Activated CD4-positive, CD25-positive, alpha-beta regulatory T cell treated with anti-CD3 and anti-CD28 coated beads, Interleukin-2, amount 50 U/mL, for 24 hours (primary cell): ENCODE data around the gene PAX5.
"Not testable (repeated sequence)": the region's sequence is repeated elsewhere in the genome, so short reads cannot be mapped to it uniquely, and the experiment has no call there.

Experiments
- ATAC-seq, 2 donors: fragments of 150-1000 bp; cut with Tn5 transposase; one replicate each; pipeline ENCODE4 v1.10.0; 2021; ENCODE audit warnings: mild to moderate bottlenecking in 1 of 2, moderate library complexity in 1 of 2

PAX5 gene

GRCh38 chr9:36874921-36875320, 159.1 kb downstream of the PAX5 start:
- ATAC-seq, result no peak

DNA sequence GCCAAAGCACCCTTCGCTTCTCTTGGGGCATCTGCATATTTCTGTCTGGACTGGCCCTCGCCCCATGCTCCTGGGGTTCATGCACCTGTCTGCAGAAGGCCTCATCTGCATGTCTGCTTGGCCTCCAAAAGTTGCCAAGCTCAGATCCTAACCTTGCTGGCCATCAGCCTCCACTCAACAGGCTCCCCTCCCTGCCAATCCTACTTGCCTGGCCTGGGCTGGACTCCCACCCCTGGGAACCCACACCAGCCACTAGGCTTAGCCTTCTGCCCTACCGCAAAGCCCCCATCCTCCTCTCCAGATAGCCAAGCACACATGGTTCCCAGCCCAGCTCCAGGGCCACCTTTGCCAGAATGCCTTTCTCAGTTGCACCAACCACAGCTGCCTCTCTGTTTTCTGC, 159.8 kb downstream of the PAX5 start:
- ATAC-seq, result no peak

- ATAC-seq, result peak; percentile 65 to 88
Measured at GRCh38 chr9:36873247-36873875, 160.7 kb downstream of the PAX5 start.

DNA sequence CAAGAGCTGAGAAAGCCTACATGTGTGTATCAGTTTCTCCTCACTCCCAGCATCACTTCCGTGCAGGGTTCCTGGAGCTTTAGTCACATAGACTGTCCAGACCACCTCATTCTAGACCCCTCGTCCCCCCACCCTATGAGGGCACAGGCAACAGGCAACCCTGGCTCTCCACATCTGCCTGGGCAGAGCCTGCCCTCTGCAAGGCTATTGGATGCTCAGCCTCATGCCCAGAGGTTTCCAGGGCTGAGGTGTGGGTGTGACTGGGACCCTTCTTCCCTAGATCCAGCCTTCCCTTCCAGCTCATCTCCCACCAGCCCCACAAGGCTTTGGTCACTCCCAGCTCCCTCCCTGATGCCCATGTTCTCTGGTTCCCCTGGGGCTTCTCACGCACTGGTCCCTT, 161.4 kb downstream of the PAX5 start:
- ATAC-seq, result no peak

- no peak for ATAC-seq
Measured at GRCh38 chr9:36871606-36872005, 162.5 kb downstream of the PAX5 start.

DNA sequence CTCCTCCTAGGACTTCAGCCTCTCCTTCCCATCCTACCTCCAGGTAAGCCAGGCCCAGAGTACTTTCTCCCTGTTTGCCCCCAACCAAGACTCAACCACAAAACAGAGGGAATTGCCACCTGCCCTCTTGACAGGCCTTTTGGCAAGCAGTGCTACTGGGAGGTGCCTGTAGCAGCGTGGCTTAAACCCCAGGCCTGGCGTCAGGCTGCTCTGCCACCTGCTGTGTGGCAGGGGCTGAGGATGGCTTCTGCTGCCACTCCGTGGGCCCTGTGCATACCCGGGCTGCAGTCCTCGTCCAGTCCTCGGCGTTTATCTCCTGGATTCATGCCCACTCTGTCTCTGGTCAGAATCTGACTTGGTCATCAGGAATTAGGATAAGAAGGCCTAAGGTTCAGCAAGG, 163.1 kb downstream of the PAX5 start:
- no peak for ATAC-seq

DNA sequence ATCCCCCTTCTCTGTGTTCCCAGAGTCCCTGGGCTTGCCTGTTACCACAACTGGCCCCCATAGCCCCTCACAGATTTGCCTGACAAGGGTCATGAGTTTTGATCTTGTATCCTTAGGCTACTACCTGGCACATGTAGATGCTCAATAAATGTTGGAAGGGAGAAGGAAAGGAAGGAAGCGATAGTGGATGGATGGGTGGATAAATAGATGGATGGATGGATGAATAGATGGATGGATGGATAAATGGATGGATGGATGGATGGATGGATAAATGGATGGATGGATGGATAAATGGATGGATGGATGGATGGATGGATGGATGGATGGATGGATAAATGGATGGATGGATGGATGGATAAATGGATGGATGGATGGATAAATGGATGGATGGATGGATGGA, 164.5 kb downstream of the PAX5 start:
- ATAC-seq, result not testable (repeated sequence)

DNA sequence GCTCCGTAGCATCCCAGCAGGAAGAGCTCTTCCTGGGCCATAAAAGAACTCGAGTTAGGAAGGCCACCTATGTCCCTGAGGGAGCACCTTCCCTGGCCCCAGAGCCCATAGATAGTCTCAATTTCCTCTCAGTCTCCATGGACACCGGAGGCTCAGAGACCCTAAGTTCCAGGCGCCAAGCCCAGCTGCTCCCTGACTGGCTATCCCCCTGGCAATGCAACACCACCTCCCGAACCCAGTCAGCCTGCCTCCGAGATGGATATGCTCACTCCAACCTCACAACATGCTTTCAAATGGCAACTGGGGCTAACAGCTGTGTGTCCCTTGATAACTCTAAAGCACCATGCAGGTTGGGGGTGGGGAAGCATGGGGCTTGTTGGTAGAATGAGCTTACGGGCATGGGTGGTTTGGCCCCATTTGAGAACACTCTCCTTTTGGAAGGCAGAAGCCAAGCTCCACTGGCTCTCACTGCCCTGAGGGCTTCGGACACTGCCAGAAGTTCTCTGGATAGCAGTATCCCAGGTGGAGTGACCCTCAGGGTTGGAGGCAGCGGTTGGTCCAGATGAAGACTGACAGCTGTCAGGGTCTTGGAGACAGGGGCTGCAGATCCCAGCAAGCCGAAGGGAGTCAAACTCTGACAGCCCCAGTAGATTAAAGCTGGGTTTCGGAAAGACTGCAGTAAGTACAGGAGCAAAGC, 165.3 kb downstream of the PAX5 start:
- no peak for ATAC-seq

- ATAC-seq, result no peak
Measured at GRCh38 chr9:36867672-36868471, 166.2 kb downstream of the PAX5 start.

DNA sequence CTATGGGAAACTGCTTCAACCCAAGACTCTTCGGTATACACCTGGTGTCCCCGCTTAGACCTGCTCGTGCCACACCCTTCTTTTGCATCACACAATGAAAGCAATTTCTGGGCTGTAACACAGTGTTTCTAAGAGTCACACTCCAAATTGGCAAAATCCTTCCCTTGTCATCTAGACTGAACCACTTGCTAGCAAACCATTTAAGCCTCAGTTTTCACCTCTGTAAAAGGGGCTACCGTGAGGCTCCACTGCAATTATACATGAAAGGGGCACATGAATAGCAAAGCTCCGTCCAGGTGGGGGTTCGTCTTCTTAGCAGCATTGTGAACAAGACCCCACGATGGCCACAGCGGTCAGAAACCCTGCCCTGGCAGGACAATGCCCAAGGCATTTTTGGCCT, 166.8 kb downstream of the PAX5 start:
- no peak for ATAC-seq

GRCh38 chr9:36866840-36867239, 167.2 kb downstream of the PAX5 start:
- ATAC-seq, result no peak

DNA sequence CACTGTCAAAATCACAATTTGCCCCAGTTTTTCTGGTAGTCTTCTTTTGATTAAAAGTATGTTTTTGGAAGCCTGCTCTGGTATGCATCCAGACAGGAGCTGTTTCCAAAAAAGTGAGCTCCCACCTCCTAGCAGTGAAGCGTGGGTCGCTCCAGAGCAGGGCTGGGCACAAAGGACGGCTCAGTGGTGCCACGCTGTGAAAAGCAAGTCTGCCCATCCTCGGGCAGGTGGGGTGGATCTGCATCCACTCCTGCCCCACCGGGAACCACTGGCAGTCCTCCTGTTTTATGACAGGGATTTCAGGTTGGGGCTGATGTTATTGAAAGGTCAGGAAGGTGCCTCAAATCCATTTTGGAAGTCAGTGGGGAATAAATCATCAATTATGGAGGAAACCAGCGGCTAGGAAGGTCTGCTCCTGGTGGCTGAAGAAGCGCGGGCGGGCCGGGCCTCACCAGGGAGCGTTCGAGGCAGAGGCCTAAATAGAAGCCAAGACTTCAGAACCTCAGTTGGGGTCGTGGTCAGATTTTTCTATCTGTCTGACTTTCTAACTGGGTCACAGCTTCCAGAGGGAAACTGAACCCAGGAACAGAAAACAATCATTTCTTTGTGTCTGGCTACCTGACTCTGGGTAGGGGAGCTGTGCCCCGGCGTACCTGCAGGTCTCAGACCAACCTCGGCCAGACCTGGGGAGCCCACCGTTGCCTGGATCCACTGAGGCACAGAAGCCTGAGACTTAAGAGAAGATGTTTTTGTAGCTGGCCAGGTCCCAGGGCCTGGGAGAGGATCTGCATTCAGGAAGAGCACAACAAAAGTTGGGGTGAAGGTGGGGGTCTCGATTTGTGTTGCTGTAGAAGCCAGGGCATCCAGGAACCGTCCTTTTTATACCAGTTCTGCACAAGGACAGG, 168.1 kb downstream of the PAX5 start:
- no peak for ATAC-seq

DNA sequence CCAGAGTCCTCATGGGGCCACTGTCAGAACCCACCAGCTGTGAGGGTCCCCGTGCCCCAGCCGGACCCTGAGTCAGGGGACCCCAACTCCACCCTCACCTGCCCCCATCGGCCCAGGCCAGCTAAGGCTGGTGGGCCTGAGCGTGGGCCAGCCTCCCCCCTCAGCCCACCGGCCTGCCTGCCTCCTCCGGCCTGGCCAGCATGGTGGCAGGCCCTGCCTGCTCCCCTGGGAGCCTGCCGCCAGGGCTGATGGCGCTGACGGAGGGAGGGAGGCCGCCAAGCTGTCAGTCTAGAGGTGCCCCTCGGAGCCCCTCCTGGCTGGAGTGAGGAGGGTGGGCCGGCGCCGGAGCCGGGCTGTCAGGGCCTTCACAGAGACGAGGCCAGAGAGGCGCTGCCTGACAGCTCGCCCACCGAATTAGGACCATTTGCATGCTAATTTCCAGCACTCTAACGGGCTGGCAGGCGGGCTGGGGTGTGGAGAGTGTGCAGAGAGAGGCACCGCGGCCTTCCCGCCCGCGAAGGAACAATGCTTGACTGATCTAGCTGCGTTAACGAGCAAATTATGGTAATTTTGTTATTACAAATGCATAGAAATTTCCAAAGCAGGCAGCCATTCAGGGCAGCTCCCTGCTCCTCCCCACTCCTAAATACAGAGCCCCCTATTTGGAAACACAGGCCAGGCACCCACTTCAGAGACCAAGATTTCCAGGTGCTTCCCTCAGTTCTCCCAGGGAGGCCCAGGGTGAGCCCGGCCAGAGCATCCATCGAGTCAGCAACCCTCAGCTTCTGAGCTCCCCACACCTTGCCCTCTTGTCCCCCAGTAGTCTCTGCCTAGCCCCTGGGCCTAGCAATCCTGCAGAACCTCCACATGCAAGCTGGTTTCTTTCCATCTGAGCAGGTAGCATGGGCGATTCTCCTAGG, 169.3 kb downstream of the PAX5 start:
- ATAC-seq, result no peak

DNA sequence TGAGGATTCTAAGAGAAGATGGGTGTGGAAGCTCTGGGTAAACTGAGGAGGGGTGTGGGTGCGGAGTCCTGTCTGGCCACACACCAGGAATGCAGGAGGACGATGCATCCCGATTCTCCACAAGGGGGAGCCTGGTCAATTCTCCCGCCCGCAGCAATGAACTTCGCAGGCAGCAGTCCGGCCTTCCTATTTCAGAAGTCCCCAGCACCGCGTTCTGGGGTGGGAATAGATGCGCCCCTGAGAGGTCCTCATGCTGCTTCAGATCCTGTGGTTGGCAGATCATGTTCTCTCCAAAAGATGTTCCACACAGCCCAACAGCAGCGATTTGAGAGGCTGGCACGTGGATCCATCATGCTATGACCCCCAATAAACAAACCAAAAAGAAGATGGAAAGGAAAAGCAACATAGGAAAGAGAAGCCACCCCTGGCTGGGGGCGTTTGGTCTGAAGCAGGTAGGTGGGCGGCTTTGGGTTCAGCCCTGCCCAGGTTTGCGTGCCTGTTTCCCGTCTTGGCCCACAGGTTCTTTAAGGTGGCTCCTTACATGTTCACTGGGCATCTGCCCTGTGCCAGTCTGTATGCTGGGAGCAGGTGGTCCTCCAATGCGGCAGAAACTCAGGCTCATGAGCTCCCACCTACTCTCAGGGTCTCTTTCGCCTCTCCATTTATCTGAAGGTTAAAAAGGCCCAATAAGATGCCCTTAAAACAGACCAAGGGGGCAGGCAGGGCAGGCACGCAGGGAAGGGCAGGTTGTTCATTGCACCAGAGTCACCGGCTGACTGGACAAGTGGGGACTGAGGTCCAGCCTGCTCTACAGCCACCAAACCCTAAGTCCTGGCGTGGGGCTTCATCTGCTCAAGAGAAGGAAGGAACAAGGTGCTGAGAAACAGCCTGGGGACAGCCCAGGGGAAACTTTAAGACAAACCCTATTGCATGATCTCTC, 171.6 kb downstream of the PAX5 start:
- no peak for ATAC-seq

GRCh38 chr9:36861528-36862205, 172.4 kb downstream of the PAX5 start:
- ATAC-seq, result no peak

GRCh38 chr9:36858805-36859375, 175.2 kb downstream of the PAX5 start:
- no peak for ATAC-seq

DNA sequence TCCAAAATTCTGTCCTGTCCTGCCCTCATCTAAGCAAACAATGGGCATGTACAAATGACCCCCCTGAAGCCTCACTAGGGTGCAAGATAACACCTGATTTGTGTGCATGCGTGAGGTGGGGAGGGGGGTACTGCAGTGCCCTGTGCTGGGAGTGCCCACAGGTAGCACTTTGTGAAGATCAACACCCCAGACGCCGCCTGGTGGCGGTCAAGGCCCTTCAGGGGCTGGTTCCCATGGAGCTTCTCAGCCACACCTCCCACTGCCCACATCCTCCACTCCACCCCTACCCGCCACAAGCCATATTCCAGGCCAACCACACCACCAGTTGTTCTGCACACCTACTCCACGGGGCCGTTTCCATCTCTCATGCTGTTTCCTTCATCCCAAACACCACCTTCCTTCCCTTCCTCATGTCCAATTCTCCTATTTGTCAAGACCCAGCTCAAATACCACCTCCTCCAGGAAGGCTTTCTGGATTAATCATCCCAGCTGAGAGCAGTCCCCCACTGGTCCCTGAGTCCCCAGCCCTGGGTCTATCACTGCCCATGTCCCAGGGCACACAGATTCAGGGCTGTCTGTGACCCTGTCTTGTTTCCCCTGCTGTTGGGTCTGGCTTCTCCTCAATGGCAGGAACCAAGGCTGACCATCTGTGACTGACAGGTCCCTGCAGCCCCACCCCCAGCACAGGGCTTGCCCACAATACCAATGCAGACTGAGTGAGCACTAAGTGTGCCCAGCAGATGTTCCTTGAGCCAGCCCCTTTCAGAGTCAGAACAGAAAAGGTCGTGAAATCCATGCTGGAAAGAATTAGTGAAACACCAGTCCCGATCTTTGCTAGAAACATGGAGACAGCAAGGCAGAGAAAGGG, 178.4 kb downstream of the PAX5 start:
- peak; percentile 38 to 45 for ATAC-seq

DNA sequence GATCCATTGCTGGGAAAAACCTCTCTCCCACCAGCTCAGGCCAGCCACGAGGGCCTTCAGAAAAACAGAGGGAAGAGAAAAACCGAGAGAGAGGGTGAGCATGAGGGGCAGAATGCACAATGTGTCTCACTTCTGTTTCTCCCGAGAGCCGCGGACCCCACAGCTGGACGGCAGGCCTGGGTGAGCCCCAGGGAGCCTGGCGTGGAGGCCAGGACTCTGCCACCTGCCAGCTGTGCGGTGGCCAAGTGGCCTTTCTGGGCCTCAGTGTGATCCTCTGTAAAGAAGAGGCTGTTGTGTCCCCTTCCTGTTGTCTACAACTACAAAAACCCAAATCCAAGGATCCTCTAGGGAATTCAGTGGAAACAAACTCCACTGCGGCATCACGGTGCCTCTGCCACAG, 179.3 kb downstream of the PAX5 start:
- ATAC-seq, result no peak

DNA sequence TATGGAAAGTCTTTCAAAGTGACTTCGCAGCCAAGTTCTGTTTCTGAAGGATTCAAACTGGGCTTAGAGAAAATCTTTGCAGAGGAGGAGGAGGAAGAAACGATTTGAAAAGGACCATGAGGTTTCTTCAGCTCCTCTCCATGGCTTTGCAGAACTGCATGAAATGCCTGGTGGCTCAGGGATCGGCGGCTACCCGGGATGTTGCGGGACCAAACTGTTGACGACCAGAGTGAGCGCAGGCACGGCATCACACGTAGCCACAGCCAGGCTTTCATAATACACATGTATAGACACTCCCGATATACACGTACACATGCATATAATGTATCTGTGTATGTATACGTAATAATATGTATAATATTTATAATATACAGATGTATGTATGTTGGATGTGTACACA, 180.0 kb downstream of the PAX5 start:
- no peak for ATAC-seq
